ENCODE measurements around the gene PAX7. TPM values are rescaled to one million over a fixed set of nuclear protein-coding genes. Genes with fewer than 3 reads are reported as not detected.

Gene PAX7
- total RNA-seq, 6 experiments from 2014 or later, result not detected

- WGBS (ENCODE audit: insufficient coverage, low coverage, low lambda C conversion rate, missing lambda C conversion rate), result 46% methylated on average over 5 of the region's 8 CpGs
- H3K4me1 ChIP-seq, result no peaks in the 10 kb centered on the region
- intact Hi-C loops (cut with DNase I), result no loop called here
- no peaks in the 10 kb centered on the region for H3K36me3 ChIP-seq
- peaks cover 0 to 10% of the 10 kb centered on the region in 2 donors for H3K27me3 ChIP-seq
- no peak overlapping the region for H3K27ac ChIP-seq
- TF ChIP-seq CTCF (IDR thresholded peaks at IDR 0.05), result no peak
- no peak for TF ChIP-seq POLR2A (IDR thresholded peaks at IDR 0.05)
- H3K9me3 ChIP-seq, result no peaks in the 10 kb centered on the region
- ATAC-seq, result no peak
- no peak overlapping the region for H3K4me3 ChIP-seq
- no peak for DNase-seq
These were observed 90.4 kb downstream of the PAX7 start for GRCh38 chr1:18721041-18721440.

- TF ChIP-seq CTCF (IDR thresholded peaks at IDR 0.05) (no peak), POLR2A (IDR thresholded peaks at IDR 0.05) (no peak)
- 86% methylated on average over 1 of the region's 1 CpG for WGBS (ENCODE audit: insufficient coverage, low coverage, low lambda C conversion rate, missing lambda C conversion rate)
- DNase-seq (no peak), ATAC-seq (no peak)
- no peak overlapping the region for H3K4me3 ChIP-seq
- no peaks in the 10 kb centered on the region for H3K36me3 ChIP-seq
- intact Hi-C loops (cut with DNase I), result no loop called here
- no peaks in the 10 kb centered on the region for H3K9me3 ChIP-seq
- H3K4me1 ChIP-seq, result no peaks in the 10 kb centered on the region
- H3K27me3 ChIP-seq, result peaks cover 0 to 10% of the 10 kb centered on the region in 2 donors
- H3K27ac ChIP-seq, result no peak overlapping the region
These were observed 91.1 kb downstream of the PAX7 start for GRCh38 chr1:18721776-18722175.

- DNase-seq, result no peak
- Histone ChIP-seq H3K36me3 (no peaks in the 10 kb centered on the region), H3K9me3 (no peaks in the 10 kb centered on the region), H3K27ac (no peak overlapping the region), H3K4me1 (no peaks in the 10 kb centered on the region), H3K27me3 (peaks cover 0 to 10% of the 10 kb centered on the region in 2 donors), H3K4me3 (no peak overlapping the region)
- no peak for TF ChIP-seq POLR2A (IDR thresholded peaks at IDR 0.05)
- no peak for TF ChIP-seq CTCF (IDR thresholded peaks at IDR 0.05)
- ATAC-seq, result no peak
- 22% methylated on average over 19 of the region's 19 CpGs for WGBS (ENCODE audit: insufficient coverage, low coverage, low lambda C conversion rate, missing lambda C conversion rate)
- intact Hi-C loops (cut with DNase I), result no loop called here
These were observed 91.6 kb downstream of the PAX7 start for GRCh38 chr1:18722270-18722669.

- ATAC-seq, result no peak
These were observed 92.6 kb downstream of the PAX7 start for GRCh38 chr1:18723206-18723605.

More at GRCh38 chr1:18723206-18723605, 92.6 kb downstream of the PAX7 start:
- Histone ChIP-seq H3K36me3 (no peaks in the 10 kb centered on the region), H3K4me3 (no peak overlapping the region), H3K27ac (no peak overlapping the region), H3K9me3 (no peaks in the 10 kb centered on the region), H3K27me3 (peaks cover 0 to 10% of the 10 kb centered on the region in 2 donors), H3K4me1 (no peaks in the 10 kb centered on the region)
- no peak for DNase-seq
- intact Hi-C loops (cut with DNase I), result no loop called here
- no peak for TF ChIP-seq CTCF (IDR thresholded peaks at IDR 0.05)
- TF ChIP-seq POLR2A (IDR thresholded peaks at IDR 0.05), result no peak
- WGBS (ENCODE audit: insufficient coverage, low coverage, low lambda C conversion rate, missing lambda C conversion rate), result 55% methylated on average over 8 of the region's 9 CpGs
